GM12878 (cell line): Measurements from ENCODE around the gene TMEM44. TPM values are rescaled to one million over a fixed set of nuclear protein-coding genes. Genes with fewer than 3 reads are reported as not detected.

Experiments used
- ATAC-seq: fragments of 200-7000 bp; cut with Tn5 transposase; 3 replicates; pipeline ENCODE4 v1.9.1; 2020; ENCODE audit warnings: mild to moderate bottlenecking, moderate library complexity
- BruUV-seq: library from RNA; stranded (reverse); fragments of 400-500 nt; replicated peaks from 2 replicates; lab custom pipeline; 2021; lab: Mats Ljungman, UMichigan
- CTCF ChIA-PET: fragments of 300-600 bp; sonication (Branson Sonifier 250); formaldehyde crosslinking; extraction: SDS; loops from one replicate; lab custom pipeline; 2021; ENCODE audit warnings: inconsistent platforms; lab: Yijun Ruan, JAX
- POLR2A ChIA-PET: fragments of 350-600 bp; formaldehyde crosslinking; extraction: SDS; loops from one replicate; lab custom pipeline; 2021; ENCODE audit warnings: inconsistent platforms; lab: Charles Lee
- RAD21 ChIA-PET: fragments of 300-600 bp; sonication (Branson Sonifier 250); formaldehyde crosslinking; loops from one replicate; lab custom pipeline; 2023; ENCODE audit warnings: antibody characterized with exemption; ENCODE audit not compliant: unreplicated experiment; lab: Charles Lee
- SMC1A ChIA-PET: fragments of 300-600 bp; sonication (Branson Sonifier 250); formaldehyde crosslinking; loops from one replicate; lab custom pipeline; 2023; ENCODE audit not compliant: unreplicated experiment, uncharacterized antibody; lab: Charles Lee
- DNase-seq: peaks from one replicate; pipeline ENCODE4 v3.0.0-alpha.2; 2011; ENCODE audit warnings: low read depth, low spot score
- FAIRE-seq: peaks from 3 replicates; lab custom pipeline; 2011; peaks lifted over from hg19 to GRCh38; lab: Jason Lieb, UNC
- H2AFZ ChIP-seq: 2 replicates; pipeline ENCODE4 v1.6.0; 2011; ENCODE audit warnings: low read depth, low read length, control low read depth; ENCODE audit not compliant: control insufficient read depth
- H3K27ac ChIP-seq: 2 replicates; pipeline ENCODE4 v1.5.1; 2011; ENCODE audit warnings: control low read depth; ENCODE audit not compliant: control insufficient read depth, insufficient read depth
- H3K27me3 ChIP-seq, 2 experiments: replicated peaks in 1 of 2; 2 replicates each; pipeline versions ENCODE4 v1.6.0 to v1.6.1; 2011; ENCODE audit warnings: low read length in 1 of 2; ENCODE audit not compliant: control insufficient read depth in 2 of 2, insufficient read depth in 2 of 2
- H3K36me3 ChIP-seq, 2 experiments: 2 replicates each; pipeline ENCODE4 v1.5.1; 2011; ENCODE audit warnings: low read length in 1 of 2; ENCODE audit not compliant: control insufficient read depth in 2 of 2, insufficient read depth in 2 of 2
- H3K4me1 ChIP-seq: 2 replicates; pipeline ENCODE4 v1.6.1; 2011; ENCODE audit warnings: mild to moderate bottlenecking, low read length, moderate library complexity, mixed read lengths; ENCODE audit not compliant: control insufficient read depth, insufficient read depth
- H3K4me2 ChIP-seq: 2 replicates; pipeline ENCODE4 v1.6.0; 2011; ENCODE audit warnings: control low read depth; ENCODE audit not compliant: control insufficient read depth, insufficient read depth
- H3K4me3 ChIP-seq: fragments of 200-600 bp; sonication (generic); 2 replicates; pipeline ENCODE4 v1.5.1; 2016
- H3K79me2 ChIP-seq: 2 replicates; pipeline ENCODE4 v1.6.0; 2011; ENCODE audit warnings: low read length; ENCODE audit not compliant: control insufficient read depth, insufficient read depth
- H3K9ac ChIP-seq: 2 replicates; pipeline ENCODE4 v1.8.0; 2011; ENCODE audit warnings: low read length, control low read depth, mixed read lengths; ENCODE audit not compliant: control insufficient read depth, insufficient read depth
- H3K9me3 ChIP-seq: replicated peaks from 3 replicates; pipeline ENCODE4 v1.5.1; 2011; ENCODE audit warnings: mild to moderate bottlenecking, low read length; ENCODE audit not compliant: control insufficient read depth, insufficient read depth
- H4K20me1 ChIP-seq: 2 replicates; pipeline ENCODE4 v1.6.0; 2011; ENCODE audit not compliant: control insufficient read depth, insufficient read depth
- ATF7 ChIP-seq: fragments of 450-650 bp; IDR thresholded peaks from 2 replicates; pipeline ENCODE4 v1.6.1; 2016; ENCODE audit warnings: low read depth, mild to moderate bottlenecking
- CBX5 ChIP-seq: sonication (generic); IDR thresholded peaks from 2 replicates; pipeline ENCODE4 v1.6.1; 2016; ENCODE audit warnings: low read depth, moderate library complexity, mild to moderate bottlenecking, inconsistent platforms
- ETV6 ChIP-seq, 2 experiments: fragments of 450-650 bp in 1 of 2; IDR thresholded peaks in 1 of 2; conservative IDR thresholded peaks in 1 of 2; 2 replicates each; pipeline ENCODE4 v1.6.1; 2014; ENCODE audit warnings: antibody characterized with exemption in 1 of 2, borderline replicate concordance in 1 of 2, low read depth in 1 of 2, mild to moderate bottlenecking in 1 of 2, moderate library complexity in 1 of 2
- HDGF ChIP-seq: fragments of 450-650 bp; IDR thresholded peaks from 2 replicates; pipeline ENCODE4 v1.6.1; 2016; ENCODE audit warnings: antibody characterized with exemption
- JUND ChIP-seq: IDR thresholded peaks from 2 replicates; pipeline ENCODE4 v1.6.1; 2012; ENCODE audit warnings: low read depth, mild to moderate bottlenecking, low read length, improper control_type of control experiment, moderate library complexity
- KAT2A ChIP-seq: conservative IDR thresholded peaks from 2 replicates; pipeline ENCODE4 v1.6.1; 2011; ENCODE audit warnings: low read depth, low read length; ENCODE audit not compliant: control insufficient read depth
- MYB ChIP-seq: fragments of 150-350 bp; IDR thresholded peaks from 2 replicates; pipeline ENCODE4 v1.6.1; 2014; ENCODE audit warnings: mild to moderate bottlenecking, low read depth, low read length, borderline replicate concordance
- RAD51 ChIP-seq: fragments of 450-650 bp; IDR thresholded peaks from 2 replicates; pipeline ENCODE4 v1.6.1; 2016; ENCODE audit warnings: moderate library complexity, mild to moderate bottlenecking, inconsistent platforms
- RELA ChIP-seq: fragments of 450-650 bp; IDR thresholded peaks from 2 replicates; pipeline ENCODE4 v1.8.0; 2014; ENCODE audit warnings: borderline replicate concordance; ENCODE audit not compliant: partially characterized antibody
- SUPT20H ChIP-seq: IDR thresholded peaks from 2 replicates; pipeline ENCODE4 v1.6.1; 2011; ENCODE audit warnings: low read depth, mild to moderate bottlenecking, low read length, moderate library complexity, borderline replicate concordance; ENCODE audit not compliant: control insufficient read depth
- WGBS: methylation state at CpG from one replicate; pipeline ENCODE4 v1.1.6; 2016; ENCODE audit warnings: low lambda C conversion rate; ENCODE audit not compliant: insufficient replicate concordance, insufficient coverage; ENCODE audit errors: missing lambda C conversion rate; 5-methylcytosine and 5-hydroxymethylcytosine counted together
- in situ Hi-C: fragments of 300-500 bp; cut with MboI; formaldehyde crosslinking; loops from 9 replicates; pipeline ENCODE4 v1.14.3; 2018; ENCODE audit warnings: mixed read lengths
- intact Hi-C: fragments of 100-400 bp; cut with micrococcal nuclease; formaldehyde crosslinking; loops from one replicate; pipeline ENCODE4 v1.14.2; 2022; ENCODE audit not compliant: unreplicated experiment
- polyA plus RNA-seq, 11 experiments: library from polyadenylated mRNA; depleted of rRNA in 4 of 11; unstranded in 6 of 11; stranded (reverse) in 5 of 11; fragments of >200 nt; fragmentation: Nextera tagmentation in 4 of 11; fragmentation: Illumina TruSeq in 1 of 11; extraction: Ambion mirVana in 4 of 11; extraction: Trizol in 1 of 11; gene quantifications; 1 replicate in 1 of 11; 2 replicates in 10 of 11; pipeline versions ENCODE4 v1.2.1 to v1.2.3, GENCODE V29; 2011 to 2016; ENCODE audit warnings: inconsistent platforms in 2 of 11, missing spikeins in 2 of 11, low read depth in 1 of 11
- total RNA-seq, 4 experiments: library from RNA; depleted of rRNA in 3 of 4; stranded (reverse); fragments of >200 nt in 3 of 4; fragmentation: Illumina TruSeq in 1 of 4; extraction: Trizol in 1 of 4; gene quantifications; 2 replicates each; pipeline versions ENCODE4 v1.2.1 to v1.2.3, GENCODE V29; 2013 to 2021
- TF ChIP-seq, protein P1 (sequence below): IDR thresholded peaks from 2 replicates; pipeline ENCODE4 v1.6.1; 2011; ENCODE audit warnings: borderline replicate concordance, low read depth, mild to moderate bottlenecking, moderate library complexity, mixed read lengths, low read length; ENCODE audit not compliant: insufficient read depth; ENCODE audit errors: extremely low read length
- TF ChIP-seq, protein P2 (sequence below), 3 experiments: IDR thresholded peaks in 2 of 3; conservative IDR thresholded peaks in 1 of 3; 2 replicates each; pipeline ENCODE4 v1.5.1; 2011; ENCODE audit warnings: low read depth in 3 of 3, low read length in 3 of 3, mild to moderate bottlenecking in 3 of 3, control low read depth in 2 of 3, moderate library complexity in 2 of 3, inconsistent platforms in 1 of 3, mixed read lengths in 1 of 3; ENCODE audit not compliant: control insufficient read depth in 2 of 3, insufficient read depth in 1 of 3; ENCODE audit errors: extremely low read depth in 1 of 3
- TF ChIP-seq, protein P3 (sequence below): IDR thresholded peaks from 2 replicates; pipeline ENCODE4 v1.6.1; 2011; ENCODE audit warnings: low read depth, low read length, improper control_type of control experiment, borderline replicate concordance
- TF ChIP-seq, protein P4 (sequence below): fragments of 450-650 bp; formaldehyde crosslinking; IDR thresholded peaks from 2 replicates; pipeline ENCODE4 v1.4.0; 2022; ENCODE audit warnings: mild to moderate bottlenecking, moderate library complexity

The TMEM44 gene
- total and polyA plus RNA-seq, 10 of the 15 experiments (the other 5 are each of a cell fraction or from before 2014, with no cell fraction given), result 0.57 to 8.3 (median 3.6) TPM

DNA sequence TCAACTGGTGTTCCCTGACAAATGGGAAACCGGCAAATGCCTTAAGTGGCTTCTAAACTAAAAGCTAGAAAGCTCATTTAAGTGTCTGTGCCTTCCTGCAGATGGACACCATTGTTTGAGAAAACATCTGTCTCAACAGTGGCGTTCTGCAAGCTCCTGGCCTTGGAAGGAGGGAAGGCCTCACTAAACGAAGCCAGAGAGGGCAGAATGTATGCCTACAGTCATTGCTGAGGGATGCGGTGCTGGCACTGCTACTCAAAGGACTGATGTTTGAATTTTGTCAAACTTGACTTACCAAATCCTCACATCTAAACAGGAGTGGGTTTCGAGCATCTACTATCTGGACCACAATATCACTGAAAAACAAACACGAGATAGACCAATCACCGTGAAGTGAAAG lies 26.6 kb upstream of the TMEM44 start:
- FAIRE-seq (no peak), ATAC-seq (no peak), DNase-seq (no peak)
- Histone ChIP-seq H3K9me3 (no peaks in the 10 kb centered on the region), H3K27me3 (no peaks in the 10 kb centered on the region), H3K4me3 (no peak overlapping the region), H3K36me3 (peaks cover 4 to 15% of the 10 kb centered on the region in 2 experiments; a peak in 3 of 4 replicates), H2AFZ (no peak overlapping the region), H3K9ac (no peak overlapping the region), H4K20me1 (no peaks in the 10 kb centered on the region), H3K4me1 (peaks cover 6% of the 10 kb centered on the region; the same call in 1 of the 2 replicates), H3K4me2 (no peak overlapping the region), H3K27ac (no peak overlapping the region), H3K79me2 (peaks cover 3% of the 10 kb centered on the region)
- SMC1A ChIA-PET, result interaction anchor here (1.3 to 1.4 kb wide), 2 partner anchors 11 to 12 kb away, joined by 3 to 4 read pairs; partner anchors contain the start of gene LSG1
- RAD21 ChIA-PET, result no interaction called here
- CTCF ChIA-PET, result interaction anchor here (0.7 to 3.5 kb wide), 2 partner anchors 11 to 611 kb away, joined by 3 to 31 read pairs; partner anchors contain the start of gene LSG1
- POLR2A ChIA-PET, result no interaction called here
- in situ Hi-C loops (no loop called here), intact Hi-C loops (no loop called here)
- BruUV-seq, result no TSS peak
- 83% methylated on average over 7 of the region's 7 CpGs for WGBS
- TF ChIP-seq ETV6 (conservative IDR thresholded peaks at IDR 0.05 in 1 of 2, IDR thresholded peaks at IDR 0.05 in 1 of 2; ENCODE audit: borderline replicate concordance in 1 of 2, low read depth in 1 of 2), result no peak
- TF ChIP-seq RAD51, result no peak
- TF ChIP-seq, protein P1, sequence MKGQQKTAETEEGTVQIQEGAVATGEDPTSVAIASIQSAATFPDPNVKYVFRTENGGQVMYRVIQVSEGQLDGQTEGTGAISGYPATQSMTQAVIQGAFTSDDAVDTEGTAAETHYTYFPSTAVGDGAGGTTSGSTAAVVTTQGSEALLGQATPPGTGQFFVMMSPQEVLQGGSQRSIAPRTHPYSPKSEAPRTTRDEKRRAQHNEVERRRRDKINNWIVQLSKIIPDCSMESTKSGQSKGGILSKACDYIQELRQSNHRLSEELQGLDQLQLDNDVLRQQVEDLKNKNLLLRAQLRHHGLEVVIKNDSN, result no peak
- TF ChIP-seq, protein P2, sequence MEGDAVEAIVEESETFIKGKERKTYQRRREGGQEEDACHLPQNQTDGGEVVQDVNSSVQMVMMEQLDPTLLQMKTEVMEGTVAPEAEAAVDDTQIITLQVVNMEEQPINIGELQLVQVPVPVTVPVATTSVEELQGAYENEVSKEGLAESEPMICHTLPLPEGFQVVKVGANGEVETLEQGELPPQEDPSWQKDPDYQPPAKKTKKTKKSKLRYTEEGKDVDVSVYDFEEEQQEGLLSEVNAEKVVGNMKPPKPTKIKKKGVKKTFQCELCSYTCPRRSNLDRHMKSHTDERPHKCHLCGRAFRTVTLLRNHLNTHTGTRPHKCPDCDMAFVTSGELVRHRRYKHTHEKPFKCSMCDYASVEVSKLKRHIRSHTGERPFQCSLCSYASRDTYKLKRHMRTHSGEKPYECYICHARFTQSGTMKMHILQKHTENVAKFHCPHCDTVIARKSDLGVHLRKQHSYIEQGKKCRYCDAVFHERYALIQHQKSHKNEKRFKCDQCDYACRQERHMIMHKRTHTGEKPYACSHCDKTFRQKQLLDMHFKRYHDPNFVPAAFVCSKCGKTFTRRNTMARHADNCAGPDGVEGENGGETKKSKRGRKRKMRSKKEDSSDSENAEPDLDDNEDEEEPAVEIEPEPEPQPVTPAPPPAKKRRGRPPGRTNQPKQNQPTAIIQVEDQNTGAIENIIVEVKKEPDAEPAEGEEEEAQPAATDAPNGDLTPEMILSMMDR (IDR thresholded peaks at IDR 0.05 in 2 of 3, conservative IDR thresholded peaks at IDR 0.05 in 1 of 3; ENCODE audit: control insufficient read depth in 2 of 3, extremely low read depth in 1 of 3, insufficient read depth in 1 of 3, low read depth in 3 of 3, low read length in 3 of 3), result no peak
- TF ChIP-seq HDGF, result no peak
- no peak for TF ChIP-seq MYB
- TF ChIP-seq KAT2A, result no peak
- no peak for TF ChIP-seq RELA
- no peak for TF ChIP-seq SUPT20H
- TF ChIP-seq, protein P3, sequence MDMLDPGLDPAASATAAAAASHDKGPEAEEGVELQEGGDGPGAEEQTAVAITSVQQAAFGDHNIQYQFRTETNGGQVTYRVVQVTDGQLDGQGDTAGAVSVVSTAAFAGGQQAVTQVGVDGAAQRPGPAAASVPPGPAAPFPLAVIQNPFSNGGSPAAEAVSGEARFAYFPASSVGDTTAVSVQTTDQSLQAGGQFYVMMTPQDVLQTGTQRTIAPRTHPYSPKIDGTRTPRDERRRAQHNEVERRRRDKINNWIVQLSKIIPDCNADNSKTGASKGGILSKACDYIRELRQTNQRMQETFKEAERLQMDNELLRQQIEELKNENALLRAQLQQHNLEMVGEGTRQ, result no peak
- TF ChIP-seq CBX5, result no peak
- no peak for TF ChIP-seq ATF7
- TF ChIP-seq, protein P4, sequence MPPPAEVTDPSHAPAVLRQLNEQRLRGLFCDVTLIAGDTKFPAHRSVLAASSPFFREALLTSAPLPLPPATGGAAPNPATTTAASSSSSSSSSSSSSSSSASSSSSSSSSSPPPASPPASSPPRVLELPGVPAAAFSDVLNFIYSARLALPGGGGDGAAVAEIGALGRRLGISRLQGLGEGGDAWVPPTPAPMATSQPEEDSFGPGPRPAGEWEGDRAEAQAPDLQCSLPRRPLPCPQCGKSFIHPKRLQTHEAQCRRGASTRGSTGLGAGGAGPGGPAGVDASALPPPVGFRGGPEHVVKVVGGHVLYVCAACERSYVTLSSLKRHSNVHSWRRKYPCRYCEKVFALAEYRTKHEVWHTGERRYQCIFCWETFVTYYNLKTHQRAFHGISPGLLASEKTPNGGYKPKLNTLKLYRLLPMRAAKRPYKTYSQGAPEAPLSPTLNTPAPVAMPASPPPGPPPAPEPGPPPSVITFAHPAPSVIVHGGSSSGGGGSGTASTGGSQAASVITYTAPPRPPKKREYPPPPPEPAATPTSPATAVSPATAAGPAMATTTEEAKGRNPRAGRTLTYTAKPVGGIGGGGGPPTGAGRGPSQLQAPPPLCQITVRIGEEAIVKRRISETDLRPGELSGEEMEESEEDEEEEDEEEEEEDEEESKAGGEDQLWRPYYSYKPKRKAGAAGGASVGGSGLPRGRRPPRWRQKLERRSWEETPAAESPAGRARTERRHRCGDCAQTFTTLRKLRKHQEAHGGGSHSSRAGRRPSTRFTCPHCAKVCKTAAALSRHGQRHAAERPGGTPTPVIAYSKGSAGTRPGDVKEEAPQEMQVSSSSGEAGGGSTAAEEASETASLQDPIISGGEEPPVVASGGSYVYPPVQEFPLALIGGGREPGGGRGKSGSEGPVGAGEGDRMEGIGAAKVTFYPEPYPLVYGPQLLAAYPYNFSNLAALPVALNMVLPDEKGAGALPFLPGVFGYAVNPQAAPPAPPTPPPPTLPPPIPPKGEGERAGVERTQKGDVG (CRISPR knock-in tag), result no peak
- TF ChIP-seq JUND, result no peak
